ENCODE data around the gene SETD2.
A peak's percentile ranks its signal among the peaks of the same experiment; 100 is the strongest.

SETD2 gene

DNA sequence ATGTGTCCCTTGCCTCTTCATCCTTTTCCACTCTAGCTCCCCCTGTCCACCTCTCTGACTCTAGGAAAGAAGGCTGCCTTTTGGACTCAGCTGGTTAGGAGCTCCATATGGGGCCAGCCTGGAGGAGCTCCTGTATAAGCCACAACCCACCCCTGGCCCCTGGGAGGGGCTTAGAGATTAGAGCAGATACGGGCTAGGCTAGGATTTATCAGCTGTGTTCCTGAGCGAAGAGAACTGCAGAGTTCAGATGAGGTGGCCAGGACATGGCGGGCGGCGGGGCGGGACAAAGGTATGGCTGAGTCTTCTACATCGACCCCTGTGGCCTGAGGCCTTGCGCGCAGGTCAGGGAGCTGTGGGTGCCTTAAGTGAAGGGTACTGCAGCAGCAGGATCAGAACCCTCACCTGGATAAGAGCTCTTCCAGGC lies 176.6 kb downstream of the SETD2 start:
- POLR2A ChIA-PET, result interaction anchor here (0.7 to 1.0 kb wide), 2 partner anchors 11 to 34 kb away, joined by 3 to 4 read pairs; partner anchors contain the start of gene CCDC12
- Histone ChIP-seq H3K4me3 (ENCODE audit: control insufficient read depth in 1 of 7, extremely low read depth in 1 of 7, insufficient read depth in 4 of 7, low read depth in 2 of 7, low read length in 6 of 7) (peak overlapping the region in 5 of 7 experiments; percentile 16 to 67 (median 52)), H3K4me1 (ENCODE audit: control extremely low read depth in 1 of 4, control insufficient read depth in 4 of 4, insufficient read depth in 4 of 4, low read length in 3 of 4) (peaks cover 2 to 79% (median 70%) of the 10 kb centered on the region in 4 experiments), H3K27me3 (replicated peaks in 2 of 5; ENCODE audit: control insufficient read depth in 4 of 5, insufficient read depth in 5 of 5, low read length in 4 of 5) (no peaks in the 10 kb centered on the region), H3K27ac (ENCODE audit: insufficient read depth in 1 of 2, low read depth in 1 of 2, low read length in 2 of 2, poor library complexity in 1 of 2, severe bottlenecking in 2 of 2) (peak overlapping the region in 1 of 2 experiments; percentile 89), H3K9me3 (ENCODE audit: control extremely low read depth in 1 of 5, control insufficient read depth in 4 of 5, insufficient read depth in 2 of 5, low read depth in 1 of 5, low read length in 4 of 5) (no peaks in the 10 kb centered on the region), H3K36me3 (ENCODE audit: control insufficient read depth in 4 of 4, insufficient read depth in 4 of 4, low read length in 3 of 4) (peaks cover 0 to 55% (median 19%) of the 10 kb centered on the region in 4 experiments)
- DNase-seq, result peak in 1 of 3 donors; percentile 56
- CTCF ChIA-PET, result interaction anchor here (0.8 to 2.1 kb wide), 10 partner anchors 9 to 64 kb away, joined by 3 to 15 read pairs (median 3); partner anchors contain the start of genes CCDC12 and NBEAL2
- WGBS (ENCODE audit: insufficient coverage), result 6% methylated on average over 9 of the region's 9 CpGs

DNA sequence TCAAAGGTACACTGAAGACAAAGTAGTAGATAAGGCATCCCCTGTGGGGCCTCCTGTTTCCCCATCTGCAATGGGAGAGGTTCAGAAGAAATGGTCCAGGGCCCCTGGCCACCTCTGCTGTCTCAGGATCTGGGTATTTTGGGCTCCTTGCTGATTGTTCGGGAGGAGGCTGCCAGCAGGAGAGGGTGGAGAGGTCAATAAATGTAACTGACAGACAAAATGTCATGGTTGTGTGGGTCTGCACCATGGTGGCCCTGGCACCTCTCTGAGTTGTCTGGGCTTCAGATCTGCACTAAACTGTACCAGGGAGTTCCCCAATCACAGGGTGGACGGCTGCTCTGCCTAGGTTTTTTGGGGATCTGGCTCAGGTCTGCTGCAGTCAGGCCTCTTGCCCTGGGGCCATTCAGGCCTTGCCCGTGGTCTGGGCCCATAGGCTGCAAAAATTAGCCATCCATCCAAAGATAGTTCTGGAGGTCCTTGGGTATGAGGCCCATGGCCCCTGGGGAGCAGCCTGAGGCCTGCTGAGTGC lies 177.1 kb downstream of the SETD2 start:
- WGBS (ENCODE audit: insufficient coverage), result 79% methylated on average over 2 of the region's 3 CpGs
- Histone ChIP-seq H3K4me3 (ENCODE audit: control insufficient read depth in 1 of 7, extremely low read depth in 1 of 7, insufficient read depth in 4 of 7, low read depth in 2 of 7, low read length in 6 of 7) (peak overlapping the region in 5 of 7 experiments; percentile 16 to 67 (median 52)), H3K36me3 (ENCODE audit: control insufficient read depth in 4 of 4, insufficient read depth in 4 of 4, low read length in 3 of 4) (peaks cover 0 to 50% (median 16%) of the 10 kb centered on the region in 4 experiments), H3K27ac (ENCODE audit: insufficient read depth in 1 of 2, low read depth in 1 of 2, low read length in 2 of 2, poor library complexity in 1 of 2, severe bottlenecking in 2 of 2) (peak overlapping the region in 1 of 2 experiments; percentile 89), H3K9me3 (ENCODE audit: control extremely low read depth in 1 of 5, control insufficient read depth in 4 of 5, insufficient read depth in 2 of 5, low read depth in 1 of 5, low read length in 4 of 5) (no peaks in the 10 kb centered on the region), H3K27me3 (replicated peaks in 2 of 5; ENCODE audit: control insufficient read depth in 4 of 5, insufficient read depth in 5 of 5, low read length in 4 of 5) (no peaks in the 10 kb centered on the region), H3K4me1 (ENCODE audit: control extremely low read depth in 1 of 4, control insufficient read depth in 4 of 4, insufficient read depth in 4 of 4, low read length in 3 of 4) (peaks cover 2 to 84% (median 75%) of the 10 kb centered on the region in 4 experiments)
- CTCF ChIA-PET, result interaction anchor here (0.8 to 2.1 kb wide), 9 partner anchors 9 to 64 kb away, joined by 3 to 15 read pairs (median 3); partner anchors contain the start of genes CCDC12 and NBEAL2
- DNase-seq, result no peak
- POLR2A ChIA-PET, result interaction anchor here (1.0 kb wide), 1 partner anchor 11 kb away, joined by 3 read pairs; the partner anchor contains the start of gene CCDC12

DNA sequence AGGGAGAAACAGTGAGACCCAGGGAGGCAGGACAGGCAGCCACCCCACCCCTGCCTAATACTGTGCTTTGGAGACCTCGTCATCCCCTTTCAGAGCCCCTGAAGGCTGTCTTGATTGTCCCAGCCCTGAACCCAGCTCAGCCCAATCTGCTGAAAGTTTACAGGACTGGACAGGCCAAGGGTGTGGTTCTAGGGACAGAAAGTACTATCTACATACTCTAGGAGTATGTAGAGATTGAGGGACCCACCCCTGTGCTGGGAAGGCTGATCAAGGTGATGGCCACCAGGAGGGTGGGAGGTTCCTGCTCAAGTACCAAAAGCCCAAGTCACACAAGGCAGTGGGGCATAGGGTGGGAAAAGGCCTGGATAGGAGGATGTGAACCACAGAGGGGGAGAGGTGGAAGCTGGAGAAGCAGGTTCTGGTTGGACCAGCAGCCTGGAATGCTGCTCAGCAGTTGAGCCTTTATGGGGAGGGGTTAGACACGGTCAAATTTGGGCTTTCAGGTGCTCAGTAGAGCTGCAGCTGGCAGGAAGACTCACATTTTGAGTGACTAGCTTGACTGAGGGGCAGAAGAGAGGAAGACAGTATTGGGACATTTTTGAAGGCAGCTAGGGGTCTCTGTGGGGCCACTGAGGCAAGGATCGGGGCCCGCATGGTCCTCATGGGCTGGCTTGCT lies 177.7 kb downstream of the SETD2 start:
- POLR2A ChIA-PET, result no interaction called here
- 91% methylated on average over 4 of the region's 4 CpGs for WGBS (ENCODE audit: insufficient coverage)
- H3K27ac ChIP-seq (ENCODE audit: insufficient read depth in 1 of 2, low read depth in 1 of 2, low read length in 2 of 2, poor library complexity in 1 of 2, severe bottlenecking in 2 of 2), result peak overlapping the region in 1 of 2 experiments; percentile 89
- DNase-seq, result no peak
- H3K36me3 ChIP-seq (ENCODE audit: control insufficient read depth in 4 of 4, insufficient read depth in 4 of 4, low read length in 3 of 4), result peaks cover 0 to 44% (median 9%) of the 10 kb centered on the region in 4 experiments
- no peaks in the 10 kb centered on the region for H3K27me3 ChIP-seq (replicated peaks in 2 of 5; ENCODE audit: control insufficient read depth in 4 of 5, insufficient read depth in 5 of 5, low read length in 4 of 5)
- no peaks in the 10 kb centered on the region for H3K9me3 ChIP-seq (ENCODE audit: control extremely low read depth in 1 of 5, control insufficient read depth in 4 of 5, insufficient read depth in 2 of 5, low read depth in 1 of 5, low read length in 4 of 5)
- peak overlapping the region in 2 of 7 experiments; percentile 19 to 31 for H3K4me3 ChIP-seq (ENCODE audit: control insufficient read depth in 1 of 7, extremely low read depth in 1 of 7, insufficient read depth in 4 of 7, low read depth in 2 of 7, low read length in 6 of 7)
- CTCF ChIA-PET, result interaction anchor here (2.8 kb wide), 1 partner anchor 13 kb away, joined by 7 read pairs; no protein-coding TSS in a partner anchor
- H3K4me1 ChIP-seq (ENCODE audit: control extremely low read depth in 1 of 4, control insufficient read depth in 4 of 4, insufficient read depth in 4 of 4, low read length in 3 of 4), result peaks cover 5 to 90% (median 81%) of the 10 kb centered on the region in 4 experiments

DNA sequence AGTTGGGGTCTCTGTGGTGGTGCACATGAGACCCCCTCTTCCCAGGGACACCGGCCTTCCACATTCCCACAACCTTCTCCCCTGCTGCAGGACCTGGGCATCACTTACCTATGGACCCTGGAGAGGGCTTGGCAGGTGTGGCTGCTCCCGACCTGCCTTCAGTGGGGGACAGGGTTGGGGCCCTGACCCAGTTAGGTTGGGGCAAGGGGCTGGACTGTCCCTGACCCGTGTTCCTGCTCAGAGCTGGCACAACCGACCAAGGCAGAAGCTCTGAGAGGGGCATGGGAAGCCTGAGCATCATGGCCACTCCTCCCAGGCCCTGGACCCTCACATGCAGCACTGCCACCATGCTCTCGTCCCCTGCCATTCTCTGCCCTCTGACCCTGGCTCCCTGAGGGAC lies 178.3 kb downstream of the SETD2 start:
- H3K27ac ChIP-seq (ENCODE audit: insufficient read depth in 1 of 2, low read depth in 1 of 2, low read length in 2 of 2, poor library complexity in 1 of 2, severe bottlenecking in 2 of 2), result peak overlapping the region in 1 of 2 experiments; percentile 89
- H3K4me1 ChIP-seq (ENCODE audit: control extremely low read depth in 1 of 4, control insufficient read depth in 4 of 4, insufficient read depth in 4 of 4, low read length in 3 of 4), result peaks cover 7 to 95% (median 85%) of the 10 kb centered on the region in 4 experiments
- 84% methylated on average over 3 of the region's 5 CpGs for WGBS (ENCODE audit: insufficient coverage)
- DNase-seq, result no peak
- no peaks in the 10 kb centered on the region for H3K27me3 ChIP-seq (replicated peaks in 2 of 5; ENCODE audit: control insufficient read depth in 4 of 5, insufficient read depth in 5 of 5, low read length in 4 of 5)
- no peak overlapping the region for H3K4me3 ChIP-seq (ENCODE audit: control insufficient read depth in 1 of 7, extremely low read depth in 1 of 7, insufficient read depth in 4 of 7, low read depth in 2 of 7, low read length in 6 of 7)
- CTCF ChIA-PET, result interaction anchor here (1.0 to 2.8 kb wide), 2 partner anchors 13 to 55 kb away, joined by 3 to 7 read pairs; no protein-coding TSS in a partner anchor
- POLR2A ChIA-PET, result no interaction called here
- H3K9me3 ChIP-seq (ENCODE audit: control extremely low read depth in 1 of 5, control insufficient read depth in 4 of 5, insufficient read depth in 2 of 5, low read depth in 1 of 5, low read length in 4 of 5), result no peaks in the 10 kb centered on the region
- peaks cover 0 to 37% (median 4%) of the 10 kb centered on the region in 4 experiments for H3K36me3 ChIP-seq (ENCODE audit: control insufficient read depth in 4 of 4, insufficient read depth in 4 of 4, low read length in 3 of 4)

DNA sequence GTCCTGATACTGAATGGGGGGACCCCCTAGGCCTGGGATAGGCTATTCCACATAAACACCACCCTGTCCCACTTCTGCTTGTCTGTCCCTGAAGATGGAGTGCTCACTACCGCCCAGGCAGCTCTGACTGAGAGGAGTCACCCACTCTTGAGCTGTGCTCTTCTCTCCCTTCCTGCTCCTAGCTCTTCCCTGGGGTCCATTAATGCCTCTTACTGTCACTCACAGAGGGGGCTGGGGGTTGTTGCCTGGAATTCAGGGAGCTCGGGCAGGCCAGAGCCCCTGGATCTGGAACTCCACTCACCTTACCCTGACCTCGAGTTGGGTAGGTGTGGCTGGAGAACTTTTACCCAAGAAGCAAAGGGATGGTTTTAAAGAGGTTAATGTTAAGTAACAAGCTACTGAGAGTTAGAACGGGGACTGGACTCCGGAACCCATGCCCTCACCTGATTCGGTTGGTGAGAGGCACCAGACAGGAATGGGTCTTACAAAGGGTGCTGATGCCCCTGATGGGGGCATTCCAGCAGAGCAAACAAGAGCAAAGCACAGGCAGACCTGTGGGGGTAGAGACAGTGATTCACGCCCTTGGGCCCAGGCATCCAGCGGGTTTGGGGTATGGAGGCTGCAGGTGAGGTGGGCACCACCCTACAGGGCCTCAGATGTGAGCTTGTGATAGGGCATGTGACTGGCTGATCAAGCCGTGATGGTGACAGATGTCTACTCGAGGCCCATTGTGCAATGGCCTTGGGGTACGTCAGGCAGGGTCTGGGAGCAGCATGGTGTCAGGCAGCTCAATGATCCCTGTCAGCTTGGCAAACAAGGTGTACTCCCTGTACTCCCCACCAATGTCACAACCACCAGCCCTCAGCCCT lies 179.1 kb downstream of the SETD2 start:
- Histone ChIP-seq H3K36me3 (ENCODE audit: control insufficient read depth in 4 of 4, insufficient read depth in 4 of 4, low read length in 3 of 4) (peaks cover 0 to 30% (median 2%) of the 10 kb centered on the region in 4 experiments), H3K4me1 (ENCODE audit: control extremely low read depth in 1 of 4, control insufficient read depth in 4 of 4, insufficient read depth in 4 of 4, low read length in 3 of 4) (peaks cover 9 to 95% (median 86%) of the 10 kb centered on the region in 4 experiments), H3K27me3 (replicated peaks in 2 of 5; ENCODE audit: control insufficient read depth in 4 of 5, insufficient read depth in 5 of 5, low read length in 4 of 5) (no peaks in the 10 kb centered on the region), H3K9me3 (ENCODE audit: control extremely low read depth in 1 of 5, control insufficient read depth in 4 of 5, insufficient read depth in 2 of 5, low read depth in 1 of 5, low read length in 4 of 5) (no peaks in the 10 kb centered on the region), H3K27ac (ENCODE audit: insufficient read depth in 1 of 2, low read depth in 1 of 2, low read length in 2 of 2, poor library complexity in 1 of 2, severe bottlenecking in 2 of 2) (no peak overlapping the region), H3K4me3 (ENCODE audit: control insufficient read depth in 1 of 7, extremely low read depth in 1 of 7, insufficient read depth in 4 of 7, low read depth in 2 of 7, low read length in 6 of 7) (no peak overlapping the region)
- WGBS (ENCODE audit: insufficient coverage), result 91% methylated on average over 7 of the region's 11 CpGs
- no peak for DNase-seq
- ChIA-PET POLR2A (no interaction called here), CTCF (interaction anchor here (0.7 to 2.8 kb wide), 7 partner anchors 11 to 54 kb away, joined by 3 to 7 read pairs (median 4); no protein-coding TSS in a partner anchor)

DNA sequence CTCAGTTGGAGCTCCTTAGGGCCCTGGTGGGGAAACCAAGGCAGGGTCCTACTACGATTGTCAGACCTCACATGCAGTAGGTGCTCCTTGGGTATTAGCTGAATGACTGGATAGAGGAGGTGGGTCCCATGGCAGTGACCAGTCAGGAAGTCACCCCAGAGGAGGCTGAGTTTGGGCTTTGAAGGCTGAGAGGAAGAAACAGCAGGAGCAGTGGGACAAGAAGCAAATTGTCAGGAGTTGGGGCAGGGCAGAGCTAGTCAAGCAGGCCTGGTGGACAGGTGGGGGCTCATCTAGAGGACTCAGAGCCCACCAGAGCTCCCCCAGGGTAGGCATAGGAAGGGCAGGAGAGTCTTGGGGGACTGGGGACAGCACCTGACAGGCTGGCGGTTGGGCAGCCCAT lies 181.4 kb downstream of the SETD2 start:
- Histone ChIP-seq H3K9me3 (ENCODE audit: control extremely low read depth in 1 of 5, control insufficient read depth in 4 of 5, insufficient read depth in 2 of 5, low read depth in 1 of 5, low read length in 4 of 5) (no peaks in the 10 kb centered on the region), H3K27ac (ENCODE audit: insufficient read depth in 1 of 2, low read depth in 1 of 2, low read length in 2 of 2, poor library complexity in 1 of 2, severe bottlenecking in 2 of 2) (no peak overlapping the region), H3K27me3 (replicated peaks in 2 of 5; ENCODE audit: control insufficient read depth in 4 of 5, insufficient read depth in 5 of 5, low read length in 4 of 5) (no peaks in the 10 kb centered on the region), H3K4me1 (ENCODE audit: control extremely low read depth in 1 of 4, control insufficient read depth in 4 of 4, insufficient read depth in 4 of 4, low read length in 3 of 4) (peaks cover 12 to 91% (median 81%) of the 10 kb centered on the region in 4 experiments), H3K4me3 (ENCODE audit: control insufficient read depth in 1 of 7, extremely low read depth in 1 of 7, insufficient read depth in 4 of 7, low read depth in 2 of 7, low read length in 6 of 7) (peak overlapping the region in 1 of 7 experiments; percentile 66), H3K36me3 (ENCODE audit: control insufficient read depth in 4 of 4, insufficient read depth in 4 of 4, low read length in 3 of 4) (peaks cover 0 to 16% (median 1%) of the 10 kb centered on the region in 4 experiments)
- no peak for DNase-seq
- CTCF ChIA-PET, result interaction anchor here (1.1 to 6.5 kb wide), 8 partner anchors 9 to 108 kb away, joined by 3 to 42 read pairs (median 5); no protein-coding TSS in a partner anchor
- POLR2A ChIA-PET, result no interaction called here
- WGBS (ENCODE audit: insufficient coverage), result 88% methylated on average over 2 of the region's 2 CpGs
